ENCODE measurements around the gene IBTK. TPM values are rescaled to one million over a fixed set of nuclear protein-coding genes. Genes with fewer than 3 reads are reported as not detected.

IBTK gene
- polyA plus RNA-seq, 2 of the 4 experiments (the other 2 are of a cell fraction), result 34.2 to 87.3 TPM

- TF ChIP-seq ELK1 (IDR thresholded peaks at IDR 0.05; ENCODE audit: low read depth, low read length) (no peak), ZSCAN20 (CRISPR knock-in tag; IDR thresholded peaks at IDR 0.05) (no peak), EHF (CRISPR knock-in tag; IDR thresholded peaks at IDR 0.05) (no peak)
Observed at GRCh38 chr6:82249381-82250253, 2.1 kb upstream of the IBTK start (continued).

GRCh38 chr6:82248273-82248735 lies 760 bp upstream of the IBTK start:
- H3K4me2 ChIP-seq, result peak overlapping the region; percentile 77
- H3K4me3 ChIP-seq, result peak overlapping the region; percentile 93
- FAIRE-seq, result no peak
- peaks cover 40% of the 10 kb centered on the region for H3K4me1 ChIP-seq
- DNase-seq (ENCODE audit: low read depth in 1 of 2, low spot score in 1 of 2), result peak; percentile 61 to 92
- 1% methylated on average over 10 of the region's 10 CpGs for WGBS (ENCODE audit: missing lambda C conversion rate)
- H3K9me3 ChIP-seq, result no peaks in the 10 kb centered on the region
- ATAC-seq, result peak; percentile 74 to 79
- H3K27ac ChIP-seq, result peak overlapping the region; percentile 94 to 99
- ChIA-PET POLR2A (interaction anchor here (0.6 to 3.2 kb wide), 8 partner anchors 11 to 819 kb away, joined by 3 to 13 read pairs (median 4); partner anchors contain the start of genes DOP1A, TPBG and UBE3D), CTCF (interaction anchor here (0.7 to 3.6 kb wide), 7 partner anchors 12 to 820 kb away, joined by 3 to 12 read pairs (median 5); partner anchors contain the start of genes DOP1A and UBE3D)
- TF ChIP-seq TP53 (CRISPR knock-in tag; IDR thresholded peaks at IDR 0.05) (no peak), ZFP36 (IDR thresholded peaks at IDR 0.05; ENCODE audit: borderline replicate concordance, partially characterized antibody) (peak; percentile 0), MAX (IDR thresholded peaks at IDR 0.05) (peak; percentile 76), HEYL (CRISPR knock-in tag; IDR thresholded peaks at IDR 0.05) (no peak), GATA3 (IDR thresholded peaks at IDR 0.05; ENCODE audit: borderline replicate concordance) (no peak), HOXB13 (CRISPR knock-in tag; IDR thresholded peaks at IDR 0.05; ENCODE audit: low read depth) (no peak), ZNF302 (CRISPR knock-in tag; IDR thresholded peaks at IDR 0.05) (no peak), POLR2AphosphoS2 (conservative IDR thresholded peaks at IDR 0.05; ENCODE audit: low read length) (no peak), EHF (CRISPR knock-in tag; IDR thresholded peaks at IDR 0.05) (no peak), ATOH8 (CRISPR knock-in tag; IDR thresholded peaks at IDR 0.05; ENCODE audit: low read depth) (no peak), CHD4 (IDR thresholded peaks at IDR 0.05; ENCODE audit: borderline replicate concordance) (no peak), FOSL2 (IDR thresholded peaks at IDR 0.05) (peak; percentile 46; the same call in 1 of the 2 replicates), FOSL2 (CRISPR knock-in tag; IDR thresholded peaks at IDR 0.05) (peak; percentile 92), MAZ (IDR thresholded peaks at IDR 0.05; ENCODE audit: borderline replicate concordance, low read depth, low read length) (no peak), HOXA7 (CRISPR knock-in tag; IDR thresholded peaks at IDR 0.05) (no peak), RFX5 (IDR thresholded peaks at IDR 0.05) (no peak), FOSB (CRISPR knock-in tag; IDR thresholded peaks at IDR 0.05) (no peak), MAFK (IDR thresholded peaks at IDR 0.05; ENCODE audit: partially characterized antibody) (peak; percentile 69), BHLHE40 (IDR thresholded peaks at IDR 0.05; ENCODE audit: low read depth, low read length) (no peak), EHMT2 (IDR thresholded peaks at IDR 0.05; ENCODE audit: low read depth) (no peak), PBX3 (IDR thresholded peaks at IDR 0.05) (no peak), ESRRA (IDR thresholded peaks at IDR 0.05; ENCODE audit: borderline replicate concordance, low read length) (no peak), USF2 (IDR thresholded peaks at IDR 0.05) (no peak), HES2 (IDR thresholded peaks at IDR 0.05) (no peak), E2F6 (IDR thresholded peaks at IDR 0.05; ENCODE audit: borderline replicate concordance, low read depth) (0 out of 2 replicates have a peak, but pooled peaks have one; percentile 48), RARB (CRISPR knock-in tag; IDR thresholded peaks at IDR 0.05) (no peak), POLR2A (IDR thresholded peaks at IDR 0.05; ENCODE audit: low read length) (no peak), NPAS2 (CRISPR knock-in tag; IDR thresholded peaks at IDR 0.05; ENCODE audit: borderline replicate concordance) (no peak), CBX8 (IDR thresholded peaks at IDR 0.05) (no peak), PHF8 (IDR thresholded peaks at IDR 0.05; ENCODE audit: borderline replicate concordance, low read depth) (no peak), JUNB (IDR thresholded peaks at IDR 0.05) (peak; percentile 61), CBX2 (IDR thresholded peaks at IDR 0.05; ENCODE audit: borderline replicate concordance, low read depth) (no peak), TFCP2L1 (CRISPR knock-in tag; IDR thresholded peaks at IDR 0.05) (no peak)
